ENCODE measurements around the gene SLC22A31. TPM values are rescaled to one million over a fixed set of nuclear protein-coding genes. Genes with fewer than 3 reads are reported as not detected.
A peak's percentile ranks its signal among the peaks of the same experiment; 100 is the strongest.

Gene SLC22A31
- total RNA-seq, 6 donors from 2014 or later = 71.0 to 320 (median 174) TPM

DNA sequence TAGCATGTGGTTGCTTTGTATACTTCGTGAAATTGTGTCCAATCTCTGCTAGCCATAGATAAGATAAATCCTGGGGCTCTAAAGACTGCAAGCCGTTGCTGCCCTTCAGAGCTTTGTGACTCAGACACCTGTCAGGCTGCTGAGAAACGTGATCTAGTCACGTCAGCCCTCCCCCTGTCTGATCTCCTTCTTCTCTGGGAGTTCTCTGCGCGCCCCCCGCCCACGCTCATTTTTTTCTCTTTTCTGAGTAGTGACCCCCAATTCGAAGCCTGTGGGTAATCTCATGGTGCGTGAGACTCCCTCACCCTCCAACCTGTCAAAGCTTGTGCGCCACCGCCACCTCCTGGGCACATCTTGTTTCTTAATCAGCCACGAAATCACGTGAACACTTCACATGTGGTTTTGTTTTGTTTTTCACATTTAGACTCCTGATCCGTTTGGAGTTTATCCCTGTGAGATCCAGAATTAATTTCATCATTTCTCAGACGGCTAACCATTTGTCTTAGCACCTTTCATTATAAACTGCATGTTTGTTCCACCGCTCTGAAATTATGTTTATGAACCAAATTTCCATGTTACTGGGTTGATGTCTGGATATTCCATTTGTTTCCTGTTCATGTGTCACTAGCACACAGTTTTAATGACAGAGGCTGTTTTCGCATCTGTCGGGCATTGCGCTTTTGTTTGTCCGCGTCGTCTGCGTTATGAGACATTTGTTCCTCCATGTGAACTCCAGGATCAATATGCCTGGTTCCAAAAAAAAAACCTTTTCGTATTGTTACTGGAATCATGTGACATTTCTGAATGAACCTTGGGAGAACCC is 16.2 kb upstream of the SLC22A31 start:
- TF ChIP-seq EP300 (IDR thresholded peaks at IDR 0.05) (no peak), POLR2AphosphoS5 (IDR thresholded peaks at IDR 0.05) (peak in 1 of 2 donors; percentile 47), POLR2A (IDR thresholded peaks at IDR 0.05) (no peak)
- TF ChIP-seq, protein P1, sequence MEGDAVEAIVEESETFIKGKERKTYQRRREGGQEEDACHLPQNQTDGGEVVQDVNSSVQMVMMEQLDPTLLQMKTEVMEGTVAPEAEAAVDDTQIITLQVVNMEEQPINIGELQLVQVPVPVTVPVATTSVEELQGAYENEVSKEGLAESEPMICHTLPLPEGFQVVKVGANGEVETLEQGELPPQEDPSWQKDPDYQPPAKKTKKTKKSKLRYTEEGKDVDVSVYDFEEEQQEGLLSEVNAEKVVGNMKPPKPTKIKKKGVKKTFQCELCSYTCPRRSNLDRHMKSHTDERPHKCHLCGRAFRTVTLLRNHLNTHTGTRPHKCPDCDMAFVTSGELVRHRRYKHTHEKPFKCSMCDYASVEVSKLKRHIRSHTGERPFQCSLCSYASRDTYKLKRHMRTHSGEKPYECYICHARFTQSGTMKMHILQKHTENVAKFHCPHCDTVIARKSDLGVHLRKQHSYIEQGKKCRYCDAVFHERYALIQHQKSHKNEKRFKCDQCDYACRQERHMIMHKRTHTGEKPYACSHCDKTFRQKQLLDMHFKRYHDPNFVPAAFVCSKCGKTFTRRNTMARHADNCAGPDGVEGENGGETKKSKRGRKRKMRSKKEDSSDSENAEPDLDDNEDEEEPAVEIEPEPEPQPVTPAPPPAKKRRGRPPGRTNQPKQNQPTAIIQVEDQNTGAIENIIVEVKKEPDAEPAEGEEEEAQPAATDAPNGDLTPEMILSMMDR (IDR thresholded peaks at IDR 0.05) = peak; percentile 50 to 83 (median 67)
- ATAC-seq (ENCODE audit: low FRiP score in 2 of 2) (peak; percentile 86 to 88), DNase-seq (peak in 1 of 2 donors; percentile 85)
- Histone ChIP-seq H3K27ac (peak overlapping the region; percentile 96 to 97 (median 96)), H3K27me3 (no peaks in the 10 kb centered on the region), H3K4me1 (peaks cover 17 to 37% (median 24%) of the 10 kb centered on the region in 4 donors), H3K9me3 (no peaks in the 10 kb centered on the region), H3K4me3 (peak overlapping the region; percentile 68 to 96 (median 89)), H3K36me3 (peaks cover 2 to 11% (median 7%) of the 10 kb centered on the region in 4 donors)
- WGBS, 2 donors = 2 to 3% methylated on average over 24 to 25 of the region's 25 CpGs

DNA sequence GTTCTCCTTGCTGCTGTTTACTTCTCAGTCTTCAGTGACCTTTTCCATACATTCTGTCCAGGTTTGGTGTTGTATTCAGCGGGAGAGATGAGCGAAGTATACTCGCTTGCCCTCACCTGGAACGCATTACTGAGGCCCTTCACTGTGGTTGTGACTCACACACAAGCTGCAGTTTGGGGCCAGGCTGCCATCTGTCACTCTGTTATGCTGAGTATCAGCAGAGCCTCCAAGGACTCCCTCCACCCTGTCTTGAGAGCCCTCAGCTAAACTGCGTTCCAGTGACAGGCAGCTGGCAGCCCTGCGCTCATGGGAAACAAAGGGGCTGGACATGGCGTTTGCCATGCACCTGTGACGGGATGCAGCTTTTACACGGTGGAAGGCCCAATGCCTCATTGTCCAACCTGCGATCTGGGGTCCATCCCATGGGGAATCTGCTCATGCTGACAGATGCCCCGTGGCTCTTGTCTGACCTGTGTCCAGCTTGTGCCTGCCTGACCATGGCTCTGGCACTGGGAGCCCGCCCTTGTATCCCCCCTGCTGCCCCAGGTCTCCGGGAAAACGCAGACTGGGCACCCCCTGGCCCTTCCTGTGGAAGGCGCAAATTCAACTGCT is 10.7 kb upstream of the SLC22A31 start:
- Histone ChIP-seq H3K27me3 (no peaks in the 10 kb centered on the region), H3K36me3 (no peaks in the 10 kb centered on the region), H3K4me1 (peaks cover 0 to 8% (median 2%) of the 10 kb centered on the region in 4 donors), H3K4me3 (no peak overlapping the region), H3K27ac (no peak overlapping the region), H3K9me3 (no peaks in the 10 kb centered on the region)
- ATAC-seq (ENCODE audit: low FRiP score in 2 of 2) (no peak), DNase-seq (no peak)
- 70 to 75% methylated on average over 13 to 15 of the region's 15 CpGs for WGBS, 2 donors
- TF ChIP-seq POLR2AphosphoS5 (IDR thresholded peaks at IDR 0.05) = no peak
- TF ChIP-seq POLR2A (IDR thresholded peaks at IDR 0.05) = no peak
- TF ChIP-seq EP300 (IDR thresholded peaks at IDR 0.05) = no peak

DNA sequence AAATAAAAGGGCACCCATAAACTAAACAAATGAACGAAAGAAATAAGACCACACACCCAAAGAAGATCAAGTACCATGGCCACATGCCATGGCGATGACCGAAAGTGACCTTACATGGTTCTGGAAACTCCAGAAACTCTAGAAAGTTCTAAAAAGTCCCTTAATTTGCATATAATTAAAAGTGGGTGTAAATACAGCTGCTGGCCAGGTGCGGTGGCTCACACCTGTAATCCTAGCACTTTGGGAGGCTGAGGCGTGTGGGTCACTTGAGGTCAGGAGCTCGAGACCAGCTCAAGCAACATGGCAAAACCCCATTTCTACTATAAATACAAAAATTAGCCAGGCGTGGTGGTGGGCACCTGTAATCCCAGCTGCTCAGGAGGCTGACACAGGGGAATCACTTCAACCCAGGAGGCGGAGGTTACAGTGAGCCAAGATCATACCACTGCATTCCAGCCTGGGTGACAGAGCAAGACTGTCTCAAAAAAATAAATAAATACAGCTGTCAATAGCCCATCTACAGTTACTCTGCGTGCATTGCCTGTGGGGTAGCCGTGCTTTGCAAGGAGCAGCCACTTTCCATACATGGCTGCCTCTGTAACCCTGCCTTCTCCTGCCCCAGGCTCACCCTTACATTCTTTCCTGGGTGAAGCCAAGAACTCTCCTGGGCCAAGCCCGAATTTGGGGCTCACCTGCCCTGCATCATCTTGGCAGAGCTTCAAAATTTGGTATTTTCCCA is 10.0 kb upstream of the SLC22A31 start:
- H3K36me3 ChIP-seq = no peaks in the 10 kb centered on the region
- no peaks in the 10 kb centered on the region for H3K27me3 ChIP-seq
- H3K27ac ChIP-seq = no peak overlapping the region
- no peaks in the 10 kb centered on the region for H3K9me3 ChIP-seq
- ATAC-seq (ENCODE audit: low FRiP score in 2 of 2) (no peak), DNase-seq (no peak)
- no peak overlapping the region for H3K4me3 ChIP-seq
- 75% methylated on average over 11 of the region's 11 CpGs for WGBS, 2 donors
- H3K4me1 ChIP-seq = peaks cover 0 to 2% (median 0%) of the 10 kb centered on the region in 4 donors
- TF ChIP-seq, protein P1 (IDR thresholded peaks at IDR 0.05) = no peak
- TF ChIP-seq EP300 (IDR thresholded peaks at IDR 0.05) (no peak), POLR2AphosphoS5 (IDR thresholded peaks at IDR 0.05) (no peak), POLR2A (IDR thresholded peaks at IDR 0.05) (no peak)

DNA sequence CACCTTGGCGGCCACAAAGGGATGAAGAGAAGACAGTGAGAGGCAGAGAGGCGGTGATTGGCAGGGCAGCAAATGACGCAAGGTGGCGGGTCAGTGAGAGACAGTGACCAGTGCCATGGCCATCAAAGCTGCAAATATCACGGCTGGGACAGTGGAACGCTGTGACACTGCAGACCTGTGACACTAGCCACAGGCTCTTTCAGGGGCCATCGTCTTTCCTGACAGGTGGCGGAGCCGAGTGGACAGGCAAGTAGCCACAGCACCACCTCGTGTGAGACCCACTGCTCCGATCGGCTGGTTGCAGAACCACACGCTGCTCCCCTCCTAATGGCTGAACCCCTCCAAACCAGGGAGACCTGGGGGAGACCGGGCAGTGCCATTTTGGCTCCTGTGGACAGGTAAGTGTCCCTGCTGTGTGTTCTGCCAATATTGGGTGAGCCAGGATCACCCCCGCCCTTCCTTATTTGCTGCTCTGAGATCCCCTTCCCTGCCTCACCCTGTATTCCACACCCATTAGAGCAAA is 9.2 kb upstream of the SLC22A31 start:
- TF ChIP-seq EP300 (IDR thresholded peaks at IDR 0.05) (no peak), POLR2A (IDR thresholded peaks at IDR 0.05) (no peak), POLR2AphosphoS5 (IDR thresholded peaks at IDR 0.05) (no peak)
- TF ChIP-seq, protein P1 (IDR thresholded peaks at IDR 0.05) = no peak
- H3K27me3 ChIP-seq = no peaks in the 10 kb centered on the region
- H3K4me1 ChIP-seq = no peaks in the 10 kb centered on the region
- WGBS, 2 donors = 71 to 85% methylated on average over 6 to 15 of the region's 15 CpGs
- DNase-seq = no peak
- no peak overlapping the region for H3K27ac ChIP-seq
- no peak overlapping the region for H3K4me3 ChIP-seq
- H3K36me3 ChIP-seq = no peaks in the 10 kb centered on the region
- no peaks in the 10 kb centered on the region for H3K9me3 ChIP-seq
- ATAC-seq (ENCODE audit: low FRiP score in 2 of 2) = peak in 1 of 2 donors; percentile 49
